ENCODE results near the gene NBDY.

DNA sequence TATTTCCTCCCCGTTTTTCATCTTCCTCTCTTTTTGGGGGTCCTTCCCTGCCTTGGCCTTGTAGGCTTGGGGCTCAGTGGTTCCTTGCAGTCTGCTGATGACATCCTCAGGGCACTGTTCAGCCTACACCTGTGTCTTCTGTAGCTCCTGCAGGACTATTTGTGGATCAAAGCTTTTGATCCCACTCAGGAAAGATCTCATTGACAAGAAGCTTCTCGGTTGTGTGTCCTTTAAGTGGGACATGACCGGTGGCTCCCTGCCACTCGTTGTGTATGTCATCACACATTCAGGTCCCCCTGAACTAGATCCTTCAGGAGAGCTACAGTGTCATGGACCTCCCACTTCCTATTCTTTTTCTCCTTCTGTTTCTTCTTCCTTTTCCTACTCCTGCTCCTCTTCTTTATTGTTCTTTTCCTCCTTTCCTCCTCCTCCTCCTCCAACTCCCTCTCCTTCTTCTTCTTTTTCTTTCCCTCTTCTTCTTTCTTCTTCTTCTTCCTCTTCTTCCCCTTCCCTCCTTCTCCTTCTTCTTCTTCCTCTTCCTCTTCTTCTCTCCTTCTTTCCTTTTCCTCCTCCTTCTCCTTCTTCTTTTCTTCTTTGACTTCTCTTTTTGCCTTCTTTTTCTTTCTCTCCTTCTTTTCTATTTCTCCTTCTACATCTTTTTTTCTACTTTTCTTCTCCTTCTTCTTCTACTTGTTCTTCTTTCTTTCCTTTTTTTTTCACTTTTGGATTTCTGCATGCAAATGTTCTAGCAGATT lies 67.8 kb downstream of the NBDY start:
- TF ChIP-seq POLR2AphosphoS5 (IDR thresholded peaks at IDR 0.05; ENCODE audit: borderline replicate concordance, low read depth, low read length): no peak
- no peak for TF ChIP-seq EZH2 (IDR thresholded peaks at IDR 0.05)

Data from SK-N-MC (cell line).